ENCODE measurements around the gene MRPL46.

GRCh38 chr15:88430051-88430450, 37.1 kb downstream of the MRPL46 start:
- TF ChIP-seq CTCF (IDR thresholded peaks at IDR 0.05 in 4 of 5, conservative IDR thresholded peaks at IDR 0.05 in 1 of 5), result no peak
- TF ChIP-seq POLR2A (IDR thresholded peaks at IDR 0.05), result no peak

All from gastrocnemius medialis (tissue), 4 donors.